Measurements from ENCODE around the gene MICAL3.

Gene MICAL3

DNA sequence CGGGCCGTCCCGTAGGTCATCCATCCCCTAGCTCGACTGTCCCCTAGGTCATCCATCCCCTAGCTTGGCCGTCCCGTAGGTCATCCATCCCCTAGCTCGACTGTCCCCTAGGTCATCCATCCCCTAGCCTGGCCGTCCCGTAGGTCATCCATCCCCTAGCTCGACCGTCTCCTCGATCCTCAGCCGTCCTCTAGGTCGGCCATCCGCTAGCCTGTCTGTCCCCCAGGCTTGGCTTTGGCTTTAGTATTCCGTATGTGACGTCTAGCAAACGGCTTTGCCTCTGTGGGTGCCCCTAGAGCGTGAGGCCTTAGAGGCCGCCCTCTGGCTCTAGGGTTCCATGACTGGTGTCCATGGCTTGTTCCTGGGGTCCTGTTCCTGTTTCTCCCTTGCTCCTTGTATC lies 209.5 kb downstream of the MICAL3 start:
- Histone ChIP-seq H3K4me3 (ENCODE audit: low read length) (no peak overlapping the region), H4K20me1 (ENCODE audit: insufficient read depth, low read length) (no peaks in the 10 kb centered on the region), H2AFZ (ENCODE audit: low read depth, low read length) (no peak overlapping the region), H3K27me3 (ENCODE audit: low read depth, low read length) (no peaks in the 10 kb centered on the region), H3K4me1 (ENCODE audit: low read length) (peaks cover 17% of the 10 kb centered on the region), H3K4me2 (ENCODE audit: low read length) (no peak overlapping the region), H3K9ac (ENCODE audit: low read length) (no peak overlapping the region), H3K27ac (ENCODE audit: low read length) (no peak overlapping the region), H3K36me3 (replicated peaks; ENCODE audit: low read depth, low read length) (peaks cover 77% of the 10 kb centered on the region), H3K79me2 (ENCODE audit: low read length) (no peaks in the 10 kb centered on the region), H3K9me3 (ENCODE audit: insufficient read depth, low read length) (no peaks in the 10 kb centered on the region)
- TF ChIP-seq EZH2phosphoT487 (IDR thresholded peaks at IDR 0.05; ENCODE audit: low read depth): no peak
- TF ChIP-seq, protein P1, sequence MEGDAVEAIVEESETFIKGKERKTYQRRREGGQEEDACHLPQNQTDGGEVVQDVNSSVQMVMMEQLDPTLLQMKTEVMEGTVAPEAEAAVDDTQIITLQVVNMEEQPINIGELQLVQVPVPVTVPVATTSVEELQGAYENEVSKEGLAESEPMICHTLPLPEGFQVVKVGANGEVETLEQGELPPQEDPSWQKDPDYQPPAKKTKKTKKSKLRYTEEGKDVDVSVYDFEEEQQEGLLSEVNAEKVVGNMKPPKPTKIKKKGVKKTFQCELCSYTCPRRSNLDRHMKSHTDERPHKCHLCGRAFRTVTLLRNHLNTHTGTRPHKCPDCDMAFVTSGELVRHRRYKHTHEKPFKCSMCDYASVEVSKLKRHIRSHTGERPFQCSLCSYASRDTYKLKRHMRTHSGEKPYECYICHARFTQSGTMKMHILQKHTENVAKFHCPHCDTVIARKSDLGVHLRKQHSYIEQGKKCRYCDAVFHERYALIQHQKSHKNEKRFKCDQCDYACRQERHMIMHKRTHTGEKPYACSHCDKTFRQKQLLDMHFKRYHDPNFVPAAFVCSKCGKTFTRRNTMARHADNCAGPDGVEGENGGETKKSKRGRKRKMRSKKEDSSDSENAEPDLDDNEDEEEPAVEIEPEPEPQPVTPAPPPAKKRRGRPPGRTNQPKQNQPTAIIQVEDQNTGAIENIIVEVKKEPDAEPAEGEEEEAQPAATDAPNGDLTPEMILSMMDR (IDR thresholded peaks at IDR 0.05; ENCODE audit: low read depth, low read length): no peak

DNA sequence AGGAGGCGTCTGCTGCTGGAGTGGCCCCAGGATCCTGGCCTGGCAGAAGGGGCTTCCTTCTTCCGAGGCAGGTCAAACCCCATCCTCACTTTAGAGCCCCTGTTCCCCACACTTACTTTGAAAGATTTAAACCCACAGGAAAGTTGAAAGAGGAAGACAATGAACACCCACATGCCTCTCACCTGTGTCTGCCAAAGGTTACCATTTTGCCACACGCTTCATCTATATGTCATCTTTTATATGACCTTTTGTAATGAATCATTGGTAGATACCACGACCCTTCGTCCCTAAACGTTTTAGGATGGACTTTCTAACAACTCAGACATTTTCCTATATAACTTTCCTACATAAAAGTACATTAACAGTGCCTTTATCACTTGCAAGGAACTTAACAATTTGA lies 210.3 kb downstream of the MICAL3 start:
- Histone ChIP-seq H3K4me3 (ENCODE audit: low read length) (no peak overlapping the region), H2AFZ (ENCODE audit: low read depth, low read length) (no peak overlapping the region), H4K20me1 (ENCODE audit: insufficient read depth, low read length) (no peaks in the 10 kb centered on the region), H3K79me2 (ENCODE audit: low read length) (no peaks in the 10 kb centered on the region), H3K27me3 (ENCODE audit: low read depth, low read length) (no peaks in the 10 kb centered on the region), H3K4me1 (ENCODE audit: low read length) (peaks cover 24% of the 10 kb centered on the region), H3K27ac (ENCODE audit: low read length) (no peak overlapping the region), H3K9me3 (ENCODE audit: insufficient read depth, low read length) (no peaks in the 10 kb centered on the region), H3K4me2 (ENCODE audit: low read length) (no peak overlapping the region), H3K9ac (ENCODE audit: low read length) (no peak overlapping the region), H3K36me3 (replicated peaks; ENCODE audit: low read depth, low read length) (peaks cover 78% of the 10 kb centered on the region)
- TF ChIP-seq, protein P1 (IDR thresholded peaks at IDR 0.05; ENCODE audit: low read depth, low read length): no peak
- no peak for TF ChIP-seq EZH2phosphoT487 (IDR thresholded peaks at IDR 0.05; ENCODE audit: low read depth)

DNA sequence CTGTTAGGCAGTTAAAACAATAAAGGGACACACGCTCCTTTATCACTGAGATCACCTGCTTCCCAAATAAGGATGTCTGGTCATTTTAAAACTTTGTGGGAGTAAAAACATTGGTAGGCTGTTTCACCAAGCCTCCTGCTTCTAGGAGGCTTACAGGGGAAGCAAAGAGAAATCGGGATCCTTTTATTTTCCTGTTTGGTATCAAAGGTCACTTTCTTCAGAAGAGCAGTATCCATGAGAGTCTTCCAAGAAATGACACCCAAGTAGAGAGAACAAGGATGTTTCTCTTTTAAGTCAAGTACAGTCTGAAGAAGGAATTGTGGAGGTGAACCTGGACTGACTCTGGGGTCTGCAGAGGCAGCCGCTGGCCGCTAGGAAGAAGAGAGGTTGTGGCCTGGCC lies 213.2 kb downstream of the MICAL3 start:
- no peak for TF ChIP-seq EZH2phosphoT487 (IDR thresholded peaks at IDR 0.05; ENCODE audit: low read depth)
- TF ChIP-seq, protein P1 (IDR thresholded peaks at IDR 0.05; ENCODE audit: low read depth, low read length): no peak
- no peaks in the 10 kb centered on the region for H3K9me3 ChIP-seq (ENCODE audit: insufficient read depth, low read length)

DNA sequence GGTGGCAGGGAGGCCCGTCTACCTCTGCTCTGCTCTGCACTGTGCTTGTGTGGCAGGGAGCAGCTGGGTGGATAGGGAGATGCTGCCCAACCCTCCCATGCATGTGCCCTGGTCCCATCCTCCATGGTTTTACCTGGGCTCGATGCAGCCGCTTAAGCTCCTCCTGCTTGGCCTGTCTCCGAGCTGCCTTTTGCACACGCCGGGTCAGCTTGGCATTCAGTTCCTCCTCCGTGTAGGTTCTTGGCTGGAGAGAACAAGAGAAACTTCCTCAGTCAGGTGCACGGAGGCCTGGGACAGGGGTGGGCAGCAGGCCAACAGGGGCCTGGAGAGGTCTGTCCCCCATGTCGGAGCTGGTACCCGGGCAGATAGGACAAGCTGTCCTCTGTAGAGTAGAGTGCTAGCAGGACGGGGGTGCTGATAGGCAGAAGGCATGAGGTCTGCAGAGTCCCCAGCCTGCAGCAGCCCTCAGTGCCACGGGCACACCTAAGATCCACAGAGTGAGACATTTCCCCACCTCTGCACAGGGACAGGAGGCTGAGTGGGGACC lies 213.7 kb downstream of the MICAL3 start:
- H3K4me2 ChIP-seq (ENCODE audit: low read length): peak overlapping the region; percentile 58
- H3K4me1 ChIP-seq (ENCODE audit: low read length): peaks cover 28% of the 10 kb centered on the region
- no peaks in the 10 kb centered on the region for H4K20me1 ChIP-seq (ENCODE audit: insufficient read depth, low read length)
- TF ChIP-seq EZH2phosphoT487 (IDR thresholded peaks at IDR 0.05; ENCODE audit: low read depth): no peak
- TF ChIP-seq, protein P1 (IDR thresholded peaks at IDR 0.05; ENCODE audit: low read depth, low read length): no peak
- peaks cover 86% of the 10 kb centered on the region for H3K36me3 ChIP-seq (replicated peaks; ENCODE audit: low read depth, low read length)
- H3K27ac ChIP-seq (ENCODE audit: low read length): peak overlapping the region; percentile 86
- peak overlapping the region; percentile 30; the same call in 1 of the 2 replicates for H3K4me3 ChIP-seq (ENCODE audit: low read length)
- peak overlapping the region; percentile 66 for H3K9ac ChIP-seq (ENCODE audit: low read length)
- no peak overlapping the region for H2AFZ ChIP-seq (ENCODE audit: low read depth, low read length)
- no peaks in the 10 kb centered on the region for H3K79me2 ChIP-seq (ENCODE audit: low read length)
- H3K9me3 ChIP-seq (ENCODE audit: insufficient read depth, low read length): no peaks in the 10 kb centered on the region
- no peaks in the 10 kb centered on the region for H3K27me3 ChIP-seq (ENCODE audit: low read depth, low read length)

More for the DNA sequence above, 213.2 kb downstream of the MICAL3 start:
- peaks cover 88% of the 10 kb centered on the region for H3K36me3 ChIP-seq (replicated peaks; ENCODE audit: low read depth, low read length)
- no peaks in the 10 kb centered on the region for H4K20me1 ChIP-seq (ENCODE audit: insufficient read depth, low read length)
- H3K79me2 ChIP-seq (ENCODE audit: low read length): no peaks in the 10 kb centered on the region
- H2AFZ ChIP-seq (ENCODE audit: low read depth, low read length): no peak overlapping the region
- H3K4me1 ChIP-seq (ENCODE audit: low read length): peaks cover 28% of the 10 kb centered on the region
- no peak overlapping the region for H3K4me3 ChIP-seq (ENCODE audit: low read length)
- peak overlapping the region; percentile 66 for H3K9ac ChIP-seq (ENCODE audit: low read length)
- H3K27ac ChIP-seq (ENCODE audit: low read length): peak overlapping the region; percentile 86
- peak overlapping the region; percentile 58 for H3K4me2 ChIP-seq (ENCODE audit: low read length)
- no peaks in the 10 kb centered on the region for H3K27me3 ChIP-seq (ENCODE audit: low read depth, low read length)

All from OCI-LY3 (cell line).